Transverse colon (tissue), 4 donors: ENCODE data around the gene CSRNP2. TPM values are rescaled to one million over a fixed set of nuclear protein-coding genes. Genes with fewer than 3 reads are reported as not detected.

Experiments used
- DNase-seq: peaks from one replicate; pipeline ENCODE4 v3.0.0-alpha.2; 2019
- H3K27ac ChIP-seq, 4 donors: fragments of 200-600 bp; sonication (generic); 2 replicates each; pipeline ENCODE4 v1.5.1; 2016 to 2018; ENCODE audit warnings: inconsistent platforms in 4 of 4
- H3K27me3 ChIP-seq: fragments of 200-600 bp; sonication (generic); 2 replicates; pipeline ENCODE4 v1.5.1; 2017; ENCODE audit warnings: inconsistent platforms
- H3K36me3 ChIP-seq, 4 donors: fragments of 200-600 bp; sonication (generic); 2 replicates each; pipeline ENCODE4 v1.5.1; 2017 to 2019; ENCODE audit warnings: inconsistent platforms in 4 of 4
- H3K4me1 ChIP-seq, 4 donors: fragments of 200-600 bp; sonication (generic); 2 replicates each; pipeline ENCODE4 v1.5.1; 2017 to 2020; ENCODE audit warnings: inconsistent platforms in 4 of 4
- H3K4me3 ChIP-seq, 4 donors: fragments of 200-600 bp; sonication (generic); 1 replicate in 1 of 4; 2 replicates in 3 of 4; pipeline versions ENCODE4 v1.5.1 to v1.6.1; 2017 to 2019; ENCODE audit warnings: inconsistent platforms in 4 of 4
- H3K9me3 ChIP-seq, 2 donors: fragments of 200-600 bp; sonication (generic); 2 replicates each; pipeline ENCODE4 v1.5.1; 2017 to 2019; ENCODE audit warnings: inconsistent platforms in 2 of 2
- EP300 ChIP-seq: sonication (generic); formaldehyde crosslinking; IDR thresholded peaks from one replicate; pipeline ENCODE4 v1.6.1; 2017; ENCODE audit warnings: antibody characterized with exemption, low read depth
- POLR2A ChIP-seq: fragments of 450-650 bp; IDR thresholded peaks from one replicate; pipeline ENCODE4 v1.6.1; 2016; ENCODE audit warnings: antibody characterized with exemption, mild to moderate bottlenecking, moderate library complexity
- POLR2AphosphoS5 ChIP-seq, 3 donors: sonication (generic); formaldehyde crosslinking; IDR thresholded peaks; one replicate each; pipeline ENCODE4 v1.6.1; 2016; ENCODE audit warnings: antibody characterized with exemption in 3 of 3
- WGBS, 2 donors: methylation state at CpG; one replicate each; pipeline ENCODE4 v1.1.5; 2018; ENCODE audit warnings: low coverage in 1 of 2; 5-methylcytosine and 5-hydroxymethylcytosine counted together
- in situ Hi-C, 4 donors: fragments of 200-750 bp; cut with MboI; loops; one replicate each; pipeline versions ENCODE4 v1.15.0 to v1.15.1; 2017; ENCODE audit warnings: low sequenced_read_pairs in 3 of 4, low pct_ligation_motif_present in 1 of 4, low pct_unique_long_range_greater_than_20kb in 1 of 4
- intact Hi-C: fragments of 100-400 bp; cut with DNase I; formaldehyde crosslinking; loops from one replicate; pipeline ENCODE4 v1.15.1; 2023; ENCODE audit warnings: low total_unique reads
- small RNA-seq, 4 donors: library from RNA; depleted of rRNA; stranded (forward); fragments of <200 nt; gene quantifications; one replicate each; pipeline ENCODE3, GENCODE V24; 2016
- total RNA-seq, 4 donors: library from RNA; depleted of rRNA; stranded (reverse); fragments of >200 nt; gene quantifications; one replicate each; pipeline ENCODE4 v1.1.0, GENCODE V29; 2016
- TF ChIP-seq, protein P1 (sequence below), 5 experiments: fragments of 200-600 bp in 3 of 5; fragments of 450-650 bp in 2 of 5; sonication (generic) in 3 of 5; IDR thresholded peaks; 1 replicate in 2 of 5; 2 replicates in 3 of 5; pipeline ENCODE4 v1.5.1; 2016 to 2017; ENCODE audit warnings: antibody characterized with exemption in 5 of 5, inconsistent platforms in 3 of 5, mild to moderate bottlenecking in 2 of 5, moderate library complexity in 1 of 5

The CSRNP2 gene
- total RNA-seq, 4 donors from 2014 or later: 14.3 to 69.6 (median 25.5) TPM

DNA sequence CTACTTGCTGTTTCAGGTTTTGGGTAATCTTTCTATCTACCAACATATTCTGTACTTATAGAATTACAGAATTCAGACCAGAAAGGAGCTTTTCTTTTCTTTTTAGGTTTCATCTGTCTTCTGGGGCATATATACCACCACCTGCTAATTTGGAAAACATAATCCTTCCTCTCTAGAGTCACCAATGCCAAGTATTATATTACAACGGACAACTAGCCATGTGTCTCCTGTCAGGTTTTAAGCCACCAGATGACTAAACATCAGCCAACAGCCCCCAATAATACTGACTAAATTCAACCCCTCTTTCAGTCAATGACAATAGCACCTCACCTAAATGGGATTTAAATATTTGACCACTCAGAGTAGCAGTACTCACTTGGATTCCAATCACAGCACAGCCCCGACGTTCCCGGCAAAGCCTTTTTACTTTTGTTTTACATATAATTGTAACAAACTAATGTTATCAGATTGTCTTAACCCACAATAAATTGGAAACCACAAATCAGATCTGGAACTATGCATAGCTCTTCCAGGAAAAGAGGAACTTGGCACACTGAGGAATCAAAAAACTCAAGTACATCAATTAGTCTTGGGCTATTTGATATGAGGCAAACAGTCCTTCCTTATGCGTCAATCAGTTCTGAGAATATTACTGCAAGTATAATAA is 70.7 kb downstream of the CSRNP2 start:
- no peaks in the 10 kb centered on the region for H3K27me3 ChIP-seq
- TF ChIP-seq POLR2A: no peak
- TF ChIP-seq EP300: no peak
- TF ChIP-seq, protein P1, sequence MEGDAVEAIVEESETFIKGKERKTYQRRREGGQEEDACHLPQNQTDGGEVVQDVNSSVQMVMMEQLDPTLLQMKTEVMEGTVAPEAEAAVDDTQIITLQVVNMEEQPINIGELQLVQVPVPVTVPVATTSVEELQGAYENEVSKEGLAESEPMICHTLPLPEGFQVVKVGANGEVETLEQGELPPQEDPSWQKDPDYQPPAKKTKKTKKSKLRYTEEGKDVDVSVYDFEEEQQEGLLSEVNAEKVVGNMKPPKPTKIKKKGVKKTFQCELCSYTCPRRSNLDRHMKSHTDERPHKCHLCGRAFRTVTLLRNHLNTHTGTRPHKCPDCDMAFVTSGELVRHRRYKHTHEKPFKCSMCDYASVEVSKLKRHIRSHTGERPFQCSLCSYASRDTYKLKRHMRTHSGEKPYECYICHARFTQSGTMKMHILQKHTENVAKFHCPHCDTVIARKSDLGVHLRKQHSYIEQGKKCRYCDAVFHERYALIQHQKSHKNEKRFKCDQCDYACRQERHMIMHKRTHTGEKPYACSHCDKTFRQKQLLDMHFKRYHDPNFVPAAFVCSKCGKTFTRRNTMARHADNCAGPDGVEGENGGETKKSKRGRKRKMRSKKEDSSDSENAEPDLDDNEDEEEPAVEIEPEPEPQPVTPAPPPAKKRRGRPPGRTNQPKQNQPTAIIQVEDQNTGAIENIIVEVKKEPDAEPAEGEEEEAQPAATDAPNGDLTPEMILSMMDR (IDR thresholded peaks at IDR 0.05): no peak
- TF ChIP-seq POLR2AphosphoS5 (IDR thresholded peaks at IDR 0.05): no peak
- H3K4me3 ChIP-seq: no peak overlapping the region
- 77 to 89% methylated on average over 4 to 5 of the region's 5 CpGs for whole genome bisulfite sequencing, 2 donors
- no peaks in the 10 kb centered on the region for H3K9me3 ChIP-seq
- H3K4me1 ChIP-seq: peaks cover 0 to 18% (median 2%) of the 10 kb centered on the region in 4 donors
- H3K36me3 ChIP-seq: peaks cover 0 to 2% (median 0%) of the 10 kb centered on the region in 4 donors
- DNase-seq: no peak
- intact Hi-C loops: no loop called here
- no peak overlapping the region for H3K27ac ChIP-seq
- in situ Hi-C loops: no loop called here

DNA sequence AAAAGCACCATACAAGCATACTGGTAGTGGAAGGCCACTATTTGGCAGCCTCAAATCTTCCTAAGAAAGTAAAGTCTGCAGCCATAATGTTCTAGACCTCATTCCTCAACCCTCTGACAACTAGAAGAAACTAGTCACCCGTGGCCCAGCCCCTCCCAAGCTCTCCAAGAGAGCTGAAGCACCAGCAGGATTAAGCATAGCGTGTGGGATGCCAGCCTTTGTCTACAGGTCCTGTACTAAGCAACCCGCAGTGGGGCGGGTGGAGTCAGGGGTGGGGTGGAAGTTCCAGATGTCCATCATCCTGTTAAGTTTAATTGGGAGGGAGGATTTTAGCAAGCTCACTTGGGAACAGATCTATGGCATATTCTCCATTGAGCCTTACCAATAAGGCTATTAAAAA is 71.4 kb downstream of the CSRNP2 start:
- no peak overlapping the region for H3K4me3 ChIP-seq
- DNase-seq: no peak

More for the DNA sequence above, 71.4 kb downstream of the CSRNP2 start:
- Histone ChIP-seq H3K27ac (no peak overlapping the region), H3K36me3 (peaks cover 0 to 4% (median 0%) of the 10 kb centered on the region in 4 donors), H3K9me3 (no peaks in the 10 kb centered on the region), H3K4me1 (peaks cover 0 to 18% (median 2%) of the 10 kb centered on the region in 4 donors), H3K27me3 (no peaks in the 10 kb centered on the region)
- intact Hi-C loops (no loop called here), in situ Hi-C loops (no loop called here)
- WGBS, 2 donors: 72% methylated on average over 4 of the region's 4 CpGs; no CpG with 5 or more reads in 1 of the 2 donors
- TF ChIP-seq, protein P1 (IDR thresholded peaks at IDR 0.05): no peak
- TF ChIP-seq EP300 (no peak), POLR2AphosphoS5 (IDR thresholded peaks at IDR 0.05) (no peak), POLR2A (no peak)

Small RNAs within 50 kb of the gene (small RNA-seq; reads per million reads assigned to genes)
- gene RNU6-1273P: 0 reads per million in 4 donors
- gene RNU6-87P: 0 reads per million in 4 donors

Other genes with a start within 250 kb of the CSRNP2 start
- gene TMPRSS12, start 240.7 kb downstream of the CSRNP2 start, total RNA-seq: not detected
- gene HIGD1C, start 131.1 kb downstream of the CSRNP2 start, total RNA-seq: not detected
- 10 to 100 TPM in 3 of 4 donors, 1 to 10 TPM in 1; 9.7 to 48.7 (median 42.5) TPM for gene SLC11A2, start 57.2 kb downstream of the CSRNP2 start, total RNA-seq
- 100 to 1,000 TPM in 1 of 4 donors, 10 to 100 TPM in 3; 45.3 to 109 (median 88.9) TPM for gene LETMD1, start 35.3 kb downstream of the CSRNP2 start, total RNA-seq
- gene TFCP2, start 89.5 kb upstream of the CSRNP2 start, total RNA-seq: 10 to 100 TPM; 13.5 to 20.5 (median 15.4) TPM
- 1 to 10 TPM; 3.7 to 6.5 (median 6.1) TPM for gene POU6F1, start 134.5 kb upstream of the CSRNP2 start, total RNA-seq
- 100 to 1,000 TPM; 106 to 429 (median 233) TPM for gene DAZAP2, start 155.2 kb upstream of the CSRNP2 start, total RNA-seq
- gene SMAGP, start 186.8 kb upstream of the CSRNP2 start, total RNA-seq: 100 to 1,000 TPM in 2 of 4 donors, 10 to 100 TPM in 2; 29.5 to 144 (median 104) TPM
- gene BIN2, start 240.6 kb upstream of the CSRNP2 start, total RNA-seq: 10 to 100 TPM in 2 of 4 donors, 1 to 10 TPM in 2; 4.0 to 28.8 (median 9.0) TPM